T-helper 2 cell treated with Interferon-gamma antibody and Interleukin-4, amounts not matched to agents 100 ng/mL and 5 ng/mL, for 36 hours (primary cell): ENCODE data around the gene TDRD9. TPM values are rescaled to one million over a fixed set of nuclear protein-coding genes. Genes with fewer than 3 reads are reported as not detected.

ENCODE experiments used
- intact Hi-C: fragments of 100-400 bp; cut with micrococcal nuclease; formaldehyde crosslinking; loops from one replicate; pipeline ENCODE4 v1.15.1; 2023
- total RNA-seq: library from RNA; stranded (reverse); gene quantifications from 2 replicates; pipeline ENCODE4 v1.2.3, GENCODE V29; 2022

Gene TDRD9
- total RNA-seq, 1 donor from 2014 or later = not detected

DNA sequence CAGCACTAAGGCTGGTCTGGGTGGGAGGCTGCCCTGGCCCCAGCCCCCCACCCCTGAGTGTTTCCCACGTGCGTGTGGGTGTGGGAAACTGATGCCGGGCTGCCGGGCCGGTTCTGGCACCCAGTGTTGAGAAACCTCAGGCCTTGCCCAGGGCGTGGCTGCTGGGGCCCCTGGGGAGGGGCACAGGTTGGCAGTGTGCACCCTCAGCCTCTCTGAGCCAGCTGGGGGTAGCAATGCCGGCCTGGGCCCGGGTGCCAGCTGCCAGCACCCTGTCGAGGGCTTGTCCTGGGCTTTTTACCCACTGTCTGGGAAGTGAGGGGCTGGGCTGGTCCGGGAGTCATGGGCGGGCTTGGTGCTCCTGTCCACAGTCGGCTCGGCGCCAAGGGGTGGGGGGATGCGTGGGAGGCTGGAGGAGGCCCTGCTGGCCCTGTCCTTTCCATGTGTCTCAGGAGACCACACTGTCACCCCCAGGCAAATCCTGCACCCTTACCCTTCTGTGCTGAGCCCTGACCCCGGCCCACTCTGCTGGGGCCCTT is 172.9 kb downstream of the TDRD9 start:
- intact Hi-C loops = no loop called here

DNA sequence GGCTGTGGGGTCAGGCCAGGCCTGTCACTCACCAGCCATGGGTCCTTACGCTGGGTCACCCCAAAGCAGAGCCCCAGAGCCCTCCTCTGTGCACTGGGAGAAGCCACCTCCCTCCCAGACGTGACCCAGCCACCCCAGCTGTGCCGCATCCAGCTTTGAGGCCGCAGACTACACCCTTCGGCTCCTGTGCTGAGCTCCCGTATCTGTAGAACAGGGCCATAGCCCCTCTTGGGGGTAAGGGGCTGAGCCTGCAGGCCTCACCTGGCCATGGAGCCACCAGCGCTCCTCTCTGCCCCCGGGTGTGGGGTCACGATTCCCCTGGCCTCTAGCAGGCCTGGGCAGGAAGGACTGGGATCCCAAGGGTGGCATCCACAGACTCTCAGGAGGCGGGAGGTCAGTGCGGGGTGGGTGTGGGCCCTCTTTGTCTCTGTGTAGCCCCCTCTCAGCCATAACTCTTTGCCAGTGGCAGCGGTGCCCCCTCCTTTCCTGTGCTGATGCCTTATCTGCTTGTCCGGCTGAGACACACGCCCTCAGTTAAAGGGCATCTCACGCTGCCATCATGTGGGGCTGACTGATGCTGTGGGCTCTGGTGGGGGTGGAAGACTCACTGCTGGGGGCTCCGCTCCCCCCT is 173.5 kb downstream of the TDRD9 start:
- intact Hi-C loops = no loop called here

Other genes with a start within 250 kb of the TDRD9 start
- gene XRCC3, start 213.0 kb upstream of the TDRD9 start, total RNA-seq = 43.0 and 47.9 TPM in 2 replicates
- 16.4 and 20.0 TPM in 2 replicates for gene ZFYVE21, start 212.6 kb upstream of the TDRD9 start, total RNA-seq
- gene PPP1R13B, start 80.9 kb upstream of the TDRD9 start, total RNA-seq = 8.9 and 10.3 TPM in 2 replicates
- not detected in 2 replicates for gene RD3L, start 14.1 kb downstream of the TDRD9 start, total RNA-seq
- gene ASPG, start 157.2 kb downstream of the TDRD9 start, total RNA-seq = not detected in 2 replicates
- 0.45 and 0.55 TPM in 2 replicates for gene KIF26A, start 210.1 kb downstream of the TDRD9 start, total RNA-seq